HCEC 1CT (cell line): ENCODE results near the gene AP2A2.
A peak's percentile ranks its signal among the peaks of the same experiment; 100 is the strongest.

Experiments used
- DNase-seq: peaks from one replicate; pipeline ENCODE4 v3.0.0-alpha.2; 2017

Gene AP2A2

GRCh38 chr11:1047595-1048156 lies 122.0 kb downstream of the AP2A2 start:
- DNase-seq = no peak

- DNase-seq = no peak
These were observed 122.9 kb downstream of the AP2A2 start for GRCh38 chr11:1048375-1049070.

- DNase-seq = no peak
These were observed 123.4 kb downstream of the AP2A2 start for GRCh38 chr11:1049071-1049405.

GRCh38 chr11:1049431-1049891 lies 123.8 kb downstream of the AP2A2 start:
- DNase-seq = no peak

- DNase-seq = no peak
These were observed 124.4 kb downstream of the AP2A2 start for GRCh38 chr11:1049911-1050580.

GRCh38 chr11:1050581-1051355 lies 125.1 kb downstream of the AP2A2 start:
- DNase-seq = peak; percentile 34

- DNase-seq = no peak
These were observed 125.9 kb downstream of the AP2A2 start for GRCh38 chr11:1051356-1052132.

- no peak for DNase-seq
These were observed 126.7 kb downstream of the AP2A2 start for GRCh38 chr11:1052133-1053011.

- peak; percentile 3 for DNase-seq
These were observed 127.6 kb downstream of the AP2A2 start for GRCh38 chr11:1053121-1053901.

GRCh38 chr11:1054143-1055108 lies 128.8 kb downstream of the AP2A2 start:
- no peak for DNase-seq

GRCh38 chr11:1055109-1055703 lies 129.5 kb downstream of the AP2A2 start:
- DNase-seq = no peak

GRCh38 chr11:1055990-1056771 lies 130.5 kb downstream of the AP2A2 start:
- DNase-seq = no peak

GRCh38 chr11:1057806-1058205 lies 132.1 kb downstream of the AP2A2 start:
- DNase-seq = no peak

- no peak for DNase-seq
These were observed 134.1 kb downstream of the AP2A2 start for GRCh38 chr11:1059759-1060158.

- no peak for DNase-seq
These were observed 134.7 kb downstream of the AP2A2 start for GRCh38 chr11:1060410-1060809.

- peak; percentile 49 for DNase-seq
These were observed 135.4 kb downstream of the AP2A2 start for GRCh38 chr11:1060852-1061616.
